GM21381 (cell line): Measurements from ENCODE around the gene SEPHS2.
"Not testable (repeated sequence)": the region's sequence is repeated elsewhere in the genome, so short reads cannot be mapped to it uniquely, and the experiment has no call there.

Experiments
- ATAC-seq: cut with Tn5 transposase; IDR thresholded peaks from one replicate; pipeline ENCODE4 v1.9.1; 2021; ENCODE audit warnings: mild to moderate bottlenecking, moderate library complexity; ENCODE audit not compliant: unreplicated experiment

The SEPHS2 gene, protein sequence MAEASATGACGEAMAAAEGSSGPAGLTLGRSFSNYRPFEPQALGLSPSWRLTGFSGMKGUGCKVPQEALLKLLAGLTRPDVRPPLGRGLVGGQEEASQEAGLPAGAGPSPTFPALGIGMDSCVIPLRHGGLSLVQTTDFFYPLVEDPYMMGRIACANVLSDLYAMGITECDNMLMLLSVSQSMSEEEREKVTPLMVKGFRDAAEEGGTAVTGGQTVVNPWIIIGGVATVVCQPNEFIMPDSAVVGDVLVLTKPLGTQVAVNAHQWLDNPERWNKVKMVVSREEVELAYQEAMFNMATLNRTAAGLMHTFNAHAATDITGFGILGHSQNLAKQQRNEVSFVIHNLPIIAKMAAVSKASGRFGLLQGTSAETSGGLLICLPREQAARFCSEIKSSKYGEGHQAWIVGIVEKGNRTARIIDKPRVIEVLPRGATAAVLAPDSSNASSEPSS

DNA sequence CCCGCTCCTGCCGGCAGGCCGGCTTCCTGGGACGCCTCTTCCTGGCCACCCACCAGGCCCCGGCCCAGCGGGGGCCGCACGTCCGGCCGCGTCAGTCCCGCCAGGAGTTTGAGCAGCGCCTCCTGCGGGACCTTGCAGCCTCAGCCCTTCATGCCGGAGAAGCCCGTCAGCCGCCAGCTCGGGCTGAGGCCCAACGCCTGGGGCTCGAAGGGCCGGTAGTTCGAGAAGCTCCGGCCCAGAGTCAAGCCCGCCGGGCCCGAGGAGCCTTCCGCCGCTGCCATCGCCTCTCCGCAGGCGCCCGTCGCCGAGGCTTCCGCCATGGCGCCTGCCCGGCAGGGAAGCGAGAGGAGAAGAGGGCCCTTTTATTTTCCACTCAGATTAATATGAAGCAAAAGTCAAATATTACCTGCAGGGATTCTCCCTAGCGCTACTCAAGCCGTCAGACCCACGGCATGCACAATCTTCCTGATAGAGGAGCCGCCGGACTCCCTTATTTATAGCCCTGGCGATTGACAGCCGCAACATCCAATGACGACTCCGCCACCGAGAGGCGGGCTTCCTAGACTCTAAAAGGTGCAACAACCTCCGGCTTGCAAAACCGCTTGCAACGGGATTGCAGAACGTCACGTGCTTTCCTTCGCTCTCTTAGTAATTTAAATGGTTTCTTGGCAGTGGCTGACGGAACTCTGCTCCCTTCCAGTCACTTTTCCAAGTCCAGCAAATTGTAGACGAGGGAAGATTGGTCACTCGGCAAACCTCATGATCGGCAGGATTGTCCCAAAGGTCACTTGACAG, at the start of gene SEPHS2:
Gene SEPHS2, minus strand, starts transcription at position 467 of the 795 bp plus-strand sequence. Its CDS starts 147 bp downstream, at position 320.
- ATAC-seq = peak; percentile 75

DNA sequence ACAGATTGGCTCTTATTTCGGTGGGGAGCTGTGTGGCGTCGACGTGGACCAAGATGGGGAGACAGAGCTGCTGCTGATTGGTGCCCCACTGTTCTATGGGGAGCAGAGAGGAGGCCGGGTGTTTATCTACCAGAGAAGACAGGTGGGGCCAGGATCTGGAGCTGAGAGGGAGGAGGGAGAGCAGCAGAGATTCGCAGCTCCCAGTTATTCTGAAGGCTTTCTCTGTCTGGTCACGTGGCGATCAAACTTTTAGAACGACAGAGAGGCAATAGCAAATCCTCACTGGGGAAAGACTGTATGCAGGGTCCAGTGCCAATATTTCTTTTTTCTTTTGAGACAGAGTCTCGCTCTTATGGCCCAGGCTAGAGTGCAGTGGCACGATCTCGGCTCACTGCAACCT, 49.0 kb upstream of the SEPHS2 start:
- ATAC-seq = no peak

- ATAC-seq = no peak
These were observed 48.3 kb upstream of the SEPHS2 start for GRCh38 chr16:30493941-30494488.

GRCh38 chr16:30491744-30492308, 46.2 kb upstream of the SEPHS2 start:
- ATAC-seq = no peak

GRCh38 chr16:30491229-30491628, 45.6 kb upstream of the SEPHS2 start:
- ATAC-seq = no peak

DNA sequence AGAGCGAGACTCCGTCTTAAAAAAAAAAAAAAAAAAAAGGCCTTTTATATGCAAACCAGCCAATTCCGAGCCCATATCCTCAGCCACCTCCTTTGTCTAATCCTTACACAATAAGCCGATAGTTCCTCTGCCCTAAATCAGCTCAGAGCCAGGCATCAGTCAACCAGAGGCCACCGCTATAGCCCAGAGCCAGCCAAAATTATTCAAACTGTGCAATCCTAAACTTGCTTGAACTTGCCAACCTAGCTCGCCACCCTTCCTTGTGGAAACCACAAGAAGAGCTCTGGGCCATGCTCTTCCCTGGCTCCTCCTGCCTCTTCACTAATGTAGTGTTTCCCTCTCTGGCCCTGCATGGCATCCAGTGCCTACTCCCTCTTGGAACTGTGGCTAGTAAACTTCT, 44.5 kb upstream of the SEPHS2 start:
- ATAC-seq = no peak

DNA sequence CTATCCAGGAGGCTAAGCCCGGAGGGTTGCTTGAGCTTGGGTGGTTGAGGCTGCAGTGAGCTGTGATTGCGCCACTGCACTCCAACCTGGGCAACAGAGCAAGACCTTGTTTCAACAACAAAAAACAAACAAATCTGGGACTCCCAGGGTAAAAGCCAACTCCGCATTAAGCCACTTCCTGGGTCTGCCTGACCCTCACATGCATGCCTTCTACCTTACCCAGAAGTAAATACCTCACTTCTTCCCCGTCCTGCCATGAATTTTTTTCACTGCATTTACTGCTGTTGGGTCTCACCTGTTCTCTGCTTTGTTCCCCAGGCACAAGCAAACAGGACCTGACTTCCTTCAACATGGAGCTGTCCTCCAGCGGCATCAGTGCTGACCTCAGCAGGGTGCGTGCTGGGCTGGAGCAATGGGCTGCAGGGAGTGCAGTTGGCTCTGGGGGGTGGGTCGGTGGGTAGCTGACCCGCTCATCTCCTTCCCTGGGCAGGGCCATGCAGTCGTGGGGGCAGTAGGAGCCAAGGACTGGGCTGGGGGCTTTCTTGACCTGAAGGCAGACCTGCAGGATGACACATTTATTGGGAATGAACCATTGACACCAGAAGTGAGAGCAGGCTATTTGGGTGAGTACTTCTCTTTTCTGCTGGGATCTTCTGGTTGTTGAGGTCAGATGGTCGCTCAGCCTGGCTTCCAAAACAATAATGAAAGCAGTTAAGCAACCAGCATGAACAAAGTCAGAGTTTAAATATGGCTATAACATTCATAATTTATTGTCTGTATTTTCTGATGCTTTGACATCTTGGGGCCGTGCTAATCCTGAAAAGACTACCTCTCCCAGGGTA, 43.3 kb upstream of the SEPHS2 start:
- no peak for ATAC-seq

GRCh38 chr16:30485818-30486436, 40.3 kb upstream of the SEPHS2 start:
- ATAC-seq = no peak

DNA sequence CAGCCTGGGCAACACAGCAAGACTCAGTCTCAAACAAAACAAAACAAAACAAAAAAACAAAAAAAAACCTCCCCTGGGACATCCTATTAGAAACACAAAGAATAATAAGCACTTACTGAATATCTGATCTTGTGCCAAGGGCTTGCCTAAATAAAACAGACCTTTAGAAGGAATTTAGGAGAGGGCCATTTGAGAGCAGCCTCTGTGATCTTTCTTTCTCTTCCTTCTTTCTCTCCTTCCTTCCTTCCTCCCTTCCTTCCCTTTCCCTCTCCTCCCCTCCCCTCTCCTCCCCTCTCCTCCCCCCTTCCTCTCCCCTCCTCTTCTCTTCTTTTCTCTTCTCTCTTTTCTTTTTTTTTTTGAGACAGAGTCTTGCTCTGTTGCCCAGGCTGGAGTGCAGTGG, 39.2 kb upstream of the SEPHS2 start:
- no peak for ATAC-seq

DNA sequence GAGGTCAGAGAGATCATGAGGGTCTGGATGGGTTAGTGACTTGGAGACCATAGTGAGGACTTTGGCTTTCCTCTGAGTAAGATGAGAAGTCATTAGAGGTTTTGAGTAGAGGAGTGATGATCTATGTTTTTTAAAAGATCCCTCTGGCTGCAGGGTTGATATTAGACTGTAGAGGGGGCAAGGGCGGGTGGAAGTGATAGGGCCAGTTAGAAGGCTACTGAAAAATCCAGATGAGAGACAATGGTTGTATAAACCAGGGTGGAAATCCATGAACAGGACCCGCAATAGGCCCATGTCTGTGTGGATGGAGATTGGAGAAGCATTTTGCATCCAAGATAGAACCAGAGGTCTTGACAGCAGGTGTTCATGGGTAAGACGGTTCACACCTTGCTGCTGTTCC, 36.7 kb upstream of the SEPHS2 start:
- ATAC-seq = no peak

GRCh38 chr16:30481381-30481780, 35.7 kb upstream of the SEPHS2 start:
- no peak for ATAC-seq

GRCh38 chr16:30478766-30479478, 33.2 kb upstream of the SEPHS2 start:
- no peak for ATAC-seq

DNA sequence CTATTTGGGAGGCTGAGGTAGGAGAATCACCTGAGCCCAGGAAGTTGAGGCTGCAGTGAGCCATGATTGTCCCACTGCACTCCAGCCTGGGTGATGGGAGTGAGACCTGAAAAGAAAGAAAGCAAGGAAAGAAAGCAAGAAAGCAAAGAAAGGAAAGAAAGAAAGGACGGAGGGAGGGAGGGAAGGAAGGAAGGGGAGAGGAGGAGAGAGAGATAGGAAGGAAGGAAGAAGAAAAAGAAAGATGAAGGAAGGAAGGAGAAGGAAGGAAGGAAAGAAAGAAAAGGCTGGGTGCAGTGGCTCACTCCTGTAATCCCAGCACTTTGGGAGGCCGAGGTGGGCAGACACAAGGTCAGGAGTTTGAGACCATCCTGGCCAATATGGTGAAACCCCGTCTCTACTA, 32.1 kb upstream of the SEPHS2 start:
- ATAC-seq = not testable (repeated sequence)

- no peak for ATAC-seq
These were observed 31.3 kb upstream of the SEPHS2 start for GRCh38 chr16:30476991-30477390.

DNA sequence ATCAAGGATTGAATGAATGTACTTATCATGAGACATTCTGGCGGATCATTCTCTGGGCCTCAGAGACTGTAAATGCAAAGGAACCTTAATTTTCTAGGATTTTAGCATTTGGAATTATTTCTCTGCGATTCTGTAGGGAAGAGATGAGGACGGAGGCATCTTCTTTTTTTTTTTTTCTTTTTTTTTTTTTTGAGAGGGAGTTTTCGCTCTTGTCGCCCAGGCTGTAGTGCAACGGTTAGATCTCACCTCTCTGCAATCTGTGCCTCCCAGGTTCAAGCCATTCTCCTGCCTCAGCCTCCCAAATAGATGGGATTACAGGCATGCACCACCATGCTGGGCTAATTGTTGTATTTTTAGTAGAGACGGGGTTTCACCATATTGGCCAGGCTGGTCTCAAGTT, 29.0 kb upstream of the SEPHS2 start:
- no peak for ATAC-seq

DNA sequence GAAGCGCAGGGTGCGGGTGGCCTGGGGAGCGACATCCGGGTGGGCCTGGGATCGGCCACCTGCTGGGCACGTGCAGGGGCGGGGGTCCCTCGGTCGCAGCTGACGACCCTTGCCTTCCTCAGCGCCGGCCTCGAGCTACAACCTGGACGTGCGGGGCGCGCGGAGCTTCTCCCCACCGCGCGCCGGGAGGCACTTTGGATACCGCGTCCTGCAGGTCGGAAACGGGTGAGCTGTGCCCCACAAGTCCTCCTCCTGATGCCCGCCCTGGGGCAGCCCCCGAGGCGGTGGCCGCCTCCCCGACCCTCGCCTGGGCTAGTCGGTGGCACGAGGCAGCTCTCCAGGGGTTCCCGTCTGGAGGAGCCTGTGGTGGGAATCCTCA, 28.4 kb upstream of the SEPHS2 start:
- ATAC-seq = no peak

GRCh38 chr16:30473231-30474073, 27.8 kb upstream of the SEPHS2 start:
- ATAC-seq = no peak

DNA sequence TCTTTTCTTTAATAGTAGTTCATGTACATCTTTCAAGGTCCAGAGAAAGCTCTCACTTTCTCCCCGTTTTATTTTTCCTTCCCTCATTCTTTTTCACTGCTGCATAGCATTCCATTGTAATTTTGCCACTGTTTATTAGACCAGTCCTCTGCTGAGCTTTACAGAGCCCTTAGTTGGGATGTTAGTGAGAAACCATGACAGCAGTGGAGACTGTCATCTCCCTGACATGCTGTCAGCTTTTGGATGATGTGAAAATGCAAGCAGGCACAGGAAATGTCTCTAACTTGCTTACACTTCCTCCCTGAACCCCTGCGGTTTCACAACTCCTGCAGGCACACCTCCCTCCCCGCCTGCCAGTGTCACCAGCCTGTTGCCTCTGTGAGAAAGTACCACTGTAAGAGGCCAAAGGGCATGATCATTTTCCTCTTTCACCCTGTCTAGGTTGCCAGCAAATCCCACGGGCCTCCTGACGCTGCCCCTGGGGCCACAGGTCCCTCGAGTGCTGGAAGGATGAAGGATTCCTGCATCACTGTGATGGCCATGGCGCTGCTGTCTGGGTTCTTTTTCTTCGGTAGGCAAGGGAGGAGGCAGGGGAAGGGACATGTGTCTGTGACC, 26.8 kb upstream of the SEPHS2 start, which contains the start of gene ITGAL:
Gene ITGAL, plus strand, starts transcription at position 415 of the 615 bp plus-strand sequence. Its CDS starts 96 bp downstream, at position 511.
- peak; percentile 48 for ATAC-seq
